CD4-positive, alpha-beta T cell treated with Interleukin-15 for 4 hours (primary cell): ENCODE measurements around the gene ATE1.
"Not testable (repeated sequence)": the region's sequence is repeated elsewhere in the genome, so short reads cannot be mapped to it uniquely, and the experiment has no call there.

Experiments
- DNase-seq: peaks from one replicate; pipeline ENCODE4 v3.0.0-alpha.2; 2020; ENCODE audit warnings: low spot score

ATE1 gene

DNA sequence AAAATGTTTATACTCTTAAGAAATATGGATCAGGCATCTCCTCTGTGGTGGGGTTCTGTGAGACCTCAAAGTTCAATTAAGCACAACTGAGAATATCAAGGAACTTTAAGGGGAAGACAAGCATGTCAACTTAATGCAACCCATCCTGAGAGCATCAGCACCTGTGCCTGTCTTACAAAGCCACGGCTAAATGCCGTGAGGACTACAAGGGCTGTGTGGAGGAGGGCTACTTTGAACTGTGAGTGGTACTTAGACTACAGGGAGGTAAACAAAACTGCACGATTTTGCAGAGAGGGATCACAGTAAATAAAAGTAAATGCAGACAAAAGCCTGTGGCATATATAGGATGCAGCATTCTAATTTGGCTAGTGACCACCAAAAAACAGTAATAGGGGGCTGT lies 139.1 kb downstream of the ATE1 start:
- DNase-seq: no peak

GRCh38 chr10:121788115-121788514 lies 139.7 kb downstream of the ATE1 start:
- no peak for DNase-seq

DNA sequence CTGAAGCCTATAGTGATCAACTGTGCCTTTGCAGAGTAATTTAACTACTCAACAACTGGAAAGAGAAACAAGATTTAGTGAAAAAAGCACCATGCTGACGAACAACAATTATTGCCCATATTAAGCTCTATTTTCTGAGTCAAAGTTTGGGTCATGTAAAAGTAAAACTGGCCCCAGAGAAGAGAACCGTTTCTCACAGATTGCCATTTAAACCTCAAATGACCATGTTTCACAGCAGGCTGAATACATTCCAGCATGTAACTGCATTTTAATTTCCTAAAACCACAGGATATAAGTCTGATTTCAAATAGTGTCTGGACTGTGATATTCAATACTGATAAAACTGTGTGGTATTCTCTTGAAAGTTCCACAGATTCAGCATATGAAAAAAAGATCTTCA lies 140.7 kb downstream of the ATE1 start:
- DNase-seq: no peak

GRCh38 chr10:121783782-121784372 lies 144.0 kb downstream of the ATE1 start:
- DNase-seq: no peak

GRCh38 chr10:121781101-121781500 lies 146.7 kb downstream of the ATE1 start:
- no peak for DNase-seq

- DNase-seq: no peak
Observed at GRCh38 chr10:121774813-121775212, 153.0 kb downstream of the ATE1 start.

DNA sequence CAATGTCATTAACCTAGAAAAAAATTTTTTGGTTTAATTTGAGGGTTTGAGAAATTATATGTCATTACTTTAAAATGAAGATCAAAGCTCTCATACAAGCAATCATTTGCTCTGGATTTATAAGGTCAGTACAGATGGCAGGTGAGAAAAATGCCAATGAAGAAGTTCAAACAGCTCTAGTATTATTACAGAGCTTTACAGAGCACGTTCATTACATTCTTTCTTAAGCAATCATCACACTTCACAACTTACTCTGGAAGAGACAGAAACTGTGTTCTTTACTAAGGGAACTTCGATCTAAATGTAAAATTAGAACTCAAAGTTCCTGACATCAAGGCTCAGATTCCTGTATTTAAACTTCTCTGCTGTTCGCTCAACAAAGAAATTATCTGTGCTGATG lies 153.4 kb downstream of the ATE1 start:
- no peak for DNase-seq

- DNase-seq: no peak
Observed at GRCh38 chr10:121772884-121773283, 154.9 kb downstream of the ATE1 start.

GRCh38 chr10:121772406-121772805 lies 155.4 kb downstream of the ATE1 start:
- no peak for DNase-seq

- no peak for DNase-seq
Observed at GRCh38 chr10:121771966-121772365, 155.9 kb downstream of the ATE1 start.

- no peak for DNase-seq
Observed at GRCh38 chr10:121766426-121766825, 161.4 kb downstream of the ATE1 start.

GRCh38 chr10:121765204-121765603 lies 162.6 kb downstream of the ATE1 start:
- DNase-seq: no peak

- no peak for DNase-seq
Observed at GRCh38 chr10:121764233-121764942, 163.4 kb downstream of the ATE1 start.

DNA sequence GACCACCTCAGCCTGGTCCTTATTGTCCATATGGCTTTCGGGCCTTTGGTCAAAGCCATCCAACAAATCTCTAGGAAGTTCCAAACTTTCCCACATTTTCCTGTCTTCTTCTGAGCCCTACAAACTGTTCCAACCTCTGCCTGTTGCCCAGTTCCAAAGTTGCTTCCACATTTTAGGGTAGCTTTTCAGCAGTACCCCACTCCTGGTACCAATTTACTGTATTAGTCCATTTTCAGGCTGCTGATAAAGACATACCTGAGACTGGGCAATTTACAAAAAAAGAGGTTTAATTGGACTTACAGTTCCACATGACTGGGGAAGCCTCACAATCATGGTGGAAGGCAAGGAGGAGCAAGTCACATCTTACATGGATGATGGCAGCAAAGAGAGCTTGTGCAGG lies 170.6 kb downstream of the ATE1 start:
- not testable (repeated sequence) for DNase-seq

DNA sequence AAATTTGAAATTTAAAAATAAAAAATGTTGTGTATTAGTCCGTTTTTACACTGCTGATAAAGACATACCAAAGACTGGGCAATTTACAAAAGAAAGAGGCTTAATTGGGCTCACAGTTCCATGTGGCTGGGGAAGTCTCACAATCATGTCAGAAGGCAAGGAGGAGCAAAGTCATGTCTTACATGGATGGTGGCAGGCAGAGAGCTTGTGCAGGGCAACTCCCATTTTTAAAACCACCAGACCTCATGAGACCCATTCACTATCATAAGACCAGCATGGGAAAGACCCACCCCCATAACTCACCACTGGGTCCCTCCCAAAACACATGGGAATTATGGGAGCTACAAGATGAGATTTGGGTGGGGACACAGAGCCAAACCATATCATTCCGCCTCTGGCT lies 172.3 kb downstream of the ATE1 start:
- DNase-seq: not testable (repeated sequence)

GRCh38 chr10:121754666-121755065 lies 173.2 kb downstream of the ATE1 start:
- no peak for DNase-seq

DNA sequence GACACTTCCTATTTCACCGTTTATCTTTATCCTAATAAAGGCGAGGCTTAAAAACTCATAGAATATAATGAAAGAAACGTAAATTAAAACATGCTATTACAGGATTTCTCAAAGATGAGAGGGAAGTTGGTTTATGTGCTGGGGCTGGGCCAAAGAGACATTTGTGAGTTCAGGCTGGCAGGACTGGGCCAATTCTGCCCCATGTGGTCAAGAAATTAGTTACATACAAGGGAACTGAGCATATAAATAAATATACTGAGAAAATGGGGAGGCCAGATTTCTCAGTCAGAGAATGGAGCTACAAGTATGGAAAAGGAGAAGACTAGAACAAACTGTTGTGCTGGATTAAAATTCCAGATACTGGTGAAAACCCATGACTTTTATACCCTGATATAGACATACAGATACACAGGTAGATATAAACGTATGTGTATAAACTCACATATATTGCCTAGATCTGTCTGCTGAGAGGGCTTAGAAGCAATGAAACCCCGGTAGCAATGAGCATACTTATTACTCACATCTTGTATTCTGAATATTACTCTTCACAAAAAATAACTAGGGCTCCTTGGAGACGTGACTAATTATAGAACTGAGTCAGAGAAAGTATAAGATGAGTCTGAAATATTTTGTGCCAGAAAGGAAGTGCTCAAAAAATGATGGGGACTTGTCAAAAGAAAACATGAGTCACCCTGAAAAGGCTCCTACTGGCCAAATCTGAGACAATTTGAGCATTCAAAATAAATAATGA lies 173.9 kb downstream of the ATE1 start:
- DNase-seq: peak; percentile 1

DNA sequence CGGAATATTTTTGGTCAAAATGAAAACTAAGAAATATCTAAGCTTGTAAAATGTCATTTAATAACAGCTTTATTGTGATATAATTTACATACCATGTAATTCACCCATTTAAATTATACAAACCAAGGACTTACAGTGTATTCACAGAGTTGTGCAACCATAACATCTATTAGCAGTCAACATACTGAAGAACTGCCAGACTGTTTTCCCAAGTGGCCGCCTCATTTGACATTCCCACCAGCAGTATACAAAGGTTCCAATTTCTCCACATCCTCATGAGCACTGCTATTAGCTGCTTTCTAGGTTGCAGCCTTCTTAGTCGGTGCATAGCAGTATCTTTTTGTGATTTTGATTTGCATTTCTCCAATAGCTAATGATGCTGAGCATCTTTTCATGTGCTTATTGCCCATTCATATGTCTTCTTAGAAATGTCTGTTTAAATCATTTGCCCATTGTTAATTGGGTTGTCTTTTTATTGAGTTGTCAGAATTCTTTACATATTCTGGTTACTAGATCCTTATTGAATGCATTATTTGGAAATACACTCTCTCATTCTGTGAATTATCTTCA lies 176.6 kb downstream of the ATE1 start:
- DNase-seq: no peak

DNA sequence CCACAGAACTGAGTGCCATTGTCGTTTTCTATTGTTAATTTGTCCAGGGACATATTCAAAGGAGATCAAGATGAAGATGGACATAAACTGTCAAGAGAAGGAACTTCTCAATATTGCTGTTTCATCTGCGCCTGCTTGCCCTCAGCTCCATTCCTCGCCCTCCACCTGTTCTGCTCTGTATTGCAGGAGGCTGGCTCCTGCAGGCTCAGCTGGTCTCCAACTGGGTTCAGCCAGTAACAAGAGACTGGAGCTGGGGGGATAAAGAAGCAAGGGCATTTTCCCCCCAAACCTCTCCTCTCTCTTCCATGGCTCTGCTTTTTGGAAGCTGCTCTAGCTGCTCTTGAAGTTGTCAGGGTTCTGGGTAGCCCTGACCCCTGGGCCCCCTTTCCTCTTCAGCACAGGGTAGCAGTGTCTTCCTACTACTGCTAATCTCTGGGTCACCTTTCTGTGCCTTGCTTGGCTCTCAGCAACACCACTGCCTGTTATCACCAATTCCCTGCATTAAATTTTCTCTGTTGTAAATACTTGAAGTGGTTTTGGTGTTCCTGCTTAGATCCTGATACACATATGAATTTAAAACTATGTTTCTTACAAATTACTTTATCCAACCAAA lies 180.6 kb downstream of the ATE1 start:
- DNase-seq: no peak

DNA sequence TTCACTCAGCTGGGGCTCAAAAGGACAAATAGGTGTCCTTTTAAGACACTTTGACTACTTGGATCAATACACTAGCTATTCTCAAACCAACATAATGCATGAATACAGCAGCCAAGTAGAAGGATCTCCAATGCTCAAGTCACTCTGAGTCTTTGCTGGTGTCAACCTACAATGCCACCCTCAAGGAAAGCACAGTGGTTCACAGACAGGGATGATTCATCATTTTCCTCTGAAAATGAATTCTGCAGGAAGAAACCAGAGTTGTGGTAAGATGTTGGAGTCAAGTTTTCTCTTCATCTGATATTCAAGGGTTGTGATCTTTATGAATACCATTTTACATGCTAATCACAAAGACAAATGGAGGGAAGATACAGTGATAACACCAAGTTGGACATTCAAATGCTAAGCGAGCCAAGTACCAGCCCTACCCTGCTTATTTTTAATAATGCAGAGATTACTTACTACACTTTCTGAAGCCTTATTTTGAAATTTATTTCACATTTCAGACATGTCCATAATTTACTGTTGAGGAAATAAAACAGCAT lies 186.5 kb downstream of the ATE1 start:
- no peak for DNase-seq

- no peak for DNase-seq
Observed at GRCh38 chr10:121740069-121740468, 187.8 kb downstream of the ATE1 start.

GRCh38 chr10:121739114-121739513 lies 188.7 kb downstream of the ATE1 start:
- DNase-seq: no peak
